Measurements from ENCODE around the gene CCDC152. TPM values are rescaled to one million over a fixed set of nuclear protein-coding genes. Genes with fewer than 3 reads are reported as not detected.

Gene CCDC152
- total RNA-seq, 1 experiment from 2014 or later: 0.26 TPM

- Histone ChIP-seq H3K9me3 (ENCODE audit: insufficient read depth, low read depth) (no peaks in the 10 kb centered on the region), H3F3A (ENCODE audit: insufficient read depth, low read depth) (no peaks in the 10 kb centered on the region), H2AFZ (no peak overlapping the region), H3K4me1 (replicated peaks; ENCODE audit: insufficient read depth) (no peaks in the 10 kb centered on the region), H3K4me3 (no peak overlapping the region), H3K4me2 (no peak overlapping the region), H3K27me3 (ENCODE audit: insufficient read depth, low read depth) (no peaks in the 10 kb centered on the region), H3K27ac (no peak overlapping the region), H3K36me3 (ENCODE audit: low read depth) (no peaks in the 10 kb centered on the region), H3K9me2 (ENCODE audit: insufficient read depth) (0 out of 2 replicates have a peak, but pooled peaks cover 4% of the 10 kb centered on the region), H4K20me1 (ENCODE audit: insufficient read depth) (no peaks in the 10 kb centered on the region), H3K79me2 (ENCODE audit: low read depth) (no peaks in the 10 kb centered on the region)
- POLR2A ChIA-PET (ENCODE audit: unreplicated experiment): no interaction called here
- DNase-seq: no peak
- no TSS peak for BruUV-seq (replicated peaks)
- CTCF ChIA-PET: no interaction called here
- TF ChIP-seq CTCF (conservative IDR thresholded peaks at IDR 0.05) (no peak), EZH2 (IDR thresholded peaks at IDR 0.05; ENCODE audit: low read depth) (no peak)
- intact Hi-C loops (cut with micrococcal nuclease; ENCODE audit: unreplicated experiment): no loop called here
Observed at GRCh38 chr5:42840269-42840668, 83.7 kb downstream of the CCDC152 start.

- Histone ChIP-seq H4K20me1 (ENCODE audit: insufficient read depth) (no peaks in the 10 kb centered on the region), H3K9me2 (ENCODE audit: insufficient read depth) (0 out of 2 replicates have a peak, but pooled peaks cover 4% of the 10 kb centered on the region), H3K27ac (no peak overlapping the region), H3K79me2 (ENCODE audit: low read depth) (no peaks in the 10 kb centered on the region), H2AFZ (no peak overlapping the region), H3F3A (ENCODE audit: insufficient read depth, low read depth) (no peaks in the 10 kb centered on the region), H3K36me3 (ENCODE audit: low read depth) (no peaks in the 10 kb centered on the region), H3K9me3 (ENCODE audit: insufficient read depth, low read depth) (no peaks in the 10 kb centered on the region), H3K4me1 (replicated peaks; ENCODE audit: insufficient read depth) (no peaks in the 10 kb centered on the region), H3K4me2 (no peak overlapping the region), H3K4me3 (no peak overlapping the region), H3K27me3 (ENCODE audit: insufficient read depth, low read depth) (no peaks in the 10 kb centered on the region)
- TF ChIP-seq EZH2 (IDR thresholded peaks at IDR 0.05; ENCODE audit: low read depth) (no peak), CTCF (conservative IDR thresholded peaks at IDR 0.05) (no peak)
- POLR2A ChIA-PET (ENCODE audit: unreplicated experiment): no interaction called here
- no peak for DNase-seq
- CTCF ChIA-PET: no interaction called here
- no TSS peak for BruUV-seq (replicated peaks)
- intact Hi-C loops (cut with micrococcal nuclease; ENCODE audit: unreplicated experiment): no loop called here
Observed at GRCh38 chr5:42840842-42841567, 84.4 kb downstream of the CCDC152 start.

- no peaks in the 10 kb centered on the region for H3K36me3 ChIP-seq (ENCODE audit: low read depth)
- TF ChIP-seq CTCF (conservative IDR thresholded peaks at IDR 0.05): no peak
- no peak for TF ChIP-seq EZH2 (IDR thresholded peaks at IDR 0.05; ENCODE audit: low read depth)
- H4K20me1 ChIP-seq (ENCODE audit: insufficient read depth): no peaks in the 10 kb centered on the region
- intact Hi-C loops (cut with micrococcal nuclease; ENCODE audit: unreplicated experiment): no loop called here
- H3K4me3 ChIP-seq: no peak overlapping the region
- no peak overlapping the region for H2AFZ ChIP-seq
- H3K4me2 ChIP-seq: no peak overlapping the region
- H3K9me2 ChIP-seq (ENCODE audit: insufficient read depth): 0 out of 2 replicates have a peak, but pooled peaks cover 4% of the 10 kb centered on the region
- H3K27me3 ChIP-seq (ENCODE audit: insufficient read depth, low read depth): no peaks in the 10 kb centered on the region
- no TSS peak for BruUV-seq (replicated peaks)
- ChIA-PET CTCF (no interaction called here), POLR2A (ENCODE audit: unreplicated experiment) (no interaction called here)
- H3K79me2 ChIP-seq (ENCODE audit: low read depth): no peaks in the 10 kb centered on the region
- no peaks in the 10 kb centered on the region for H3K4me1 ChIP-seq (replicated peaks; ENCODE audit: insufficient read depth)
- H3F3A ChIP-seq (ENCODE audit: insufficient read depth, low read depth): no peaks in the 10 kb centered on the region
- no peaks in the 10 kb centered on the region for H3K9me3 ChIP-seq (ENCODE audit: insufficient read depth, low read depth)
- H3K27ac ChIP-seq: no peak overlapping the region
- DNase-seq: no peak
Observed at GRCh38 chr5:42842921-42843641, 86.5 kb downstream of the CCDC152 start.
